ENCODE data around the gene MRPL20. TPM values are rescaled to one million over a fixed set of nuclear protein-coding genes. Genes with fewer than 3 reads are reported as not detected.

The MRPL20 gene
- total and polyA plus RNA-seq, 9 of the 15 experiments (the other 6 are each of a cell fraction or from before 2014, with no cell fraction given): 180 to 671 (median 229) TPM

DNA sequence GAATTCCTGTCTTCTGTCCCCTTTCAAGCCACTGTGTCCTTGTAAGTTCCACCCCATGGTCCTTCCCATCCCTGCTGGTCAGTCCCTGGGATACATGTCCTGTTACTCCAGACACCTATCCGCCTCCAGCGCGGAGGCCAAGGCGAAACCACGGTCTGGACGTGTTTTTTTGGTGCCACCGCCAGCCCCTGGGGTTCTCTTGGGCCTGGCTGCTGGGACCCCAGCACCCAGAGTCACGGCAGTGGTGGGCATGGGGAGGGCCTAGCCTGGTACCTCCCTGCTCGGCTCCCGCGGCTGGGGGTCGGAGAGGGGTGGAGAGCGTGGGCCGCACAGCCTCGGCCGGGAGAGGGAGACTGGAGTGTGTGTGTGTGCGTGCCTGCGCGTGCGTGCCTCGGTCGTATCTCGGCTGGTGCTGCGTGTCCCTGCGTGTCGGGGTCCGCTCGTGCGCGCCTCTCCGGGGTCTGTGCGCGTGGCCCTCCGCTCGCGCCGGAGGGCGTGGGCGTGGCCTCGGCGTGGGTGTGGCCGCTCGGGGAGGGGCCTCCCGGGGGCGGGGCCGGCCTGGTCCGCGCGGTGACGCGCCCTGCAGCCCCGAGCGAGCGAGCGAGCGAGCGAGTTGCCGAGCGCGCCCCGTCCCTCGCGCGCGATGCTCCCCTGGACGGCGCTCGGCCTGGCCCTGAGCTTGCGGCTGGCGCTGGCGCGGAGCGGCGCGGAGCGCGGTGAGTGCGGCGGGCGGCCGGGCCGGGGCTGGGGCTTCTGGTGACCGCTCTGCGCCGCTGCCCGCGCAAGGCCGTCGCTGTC is 28.2 kb upstream of the MRPL20 start, which contains the start of gene VWA1 (continued):
- TF ChIP-seq E2F1 (CRISPR knock-in tag; IDR thresholded peaks at IDR 0.05): peak; percentile 36; the same call in 1 of the 2 replicates
- no peak for TF ChIP-seq ZNF586 (CRISPR knock-in tag; conservative IDR thresholded peaks at IDR 0.05)
- no peak for TF ChIP-seq TCF7L2 (IDR thresholded peaks at IDR 0.05; ENCODE audit: low read depth, low read length)
- no peak for TF ChIP-seq ZNF184 (CRISPR knock-in tag; IDR thresholded peaks at IDR 0.05)
- peak; percentile 30; the same call in 1 of the 2 replicates for TF ChIP-seq DPF2 (IDR thresholded peaks at IDR 0.05)
- TF ChIP-seq TRIM24 (IDR thresholded peaks at IDR 0.05): no peak
- TF ChIP-seq E2F4 (CRISPR knock-in tag; IDR thresholded peaks at IDR 0.05; ENCODE audit: low read depth): no peak
- TF ChIP-seq PCBP1 (IDR thresholded peaks at IDR 0.05; ENCODE audit: low read depth, low read length, poor library complexity, severe bottlenecking): no peak
- TF ChIP-seq, protein P1, sequence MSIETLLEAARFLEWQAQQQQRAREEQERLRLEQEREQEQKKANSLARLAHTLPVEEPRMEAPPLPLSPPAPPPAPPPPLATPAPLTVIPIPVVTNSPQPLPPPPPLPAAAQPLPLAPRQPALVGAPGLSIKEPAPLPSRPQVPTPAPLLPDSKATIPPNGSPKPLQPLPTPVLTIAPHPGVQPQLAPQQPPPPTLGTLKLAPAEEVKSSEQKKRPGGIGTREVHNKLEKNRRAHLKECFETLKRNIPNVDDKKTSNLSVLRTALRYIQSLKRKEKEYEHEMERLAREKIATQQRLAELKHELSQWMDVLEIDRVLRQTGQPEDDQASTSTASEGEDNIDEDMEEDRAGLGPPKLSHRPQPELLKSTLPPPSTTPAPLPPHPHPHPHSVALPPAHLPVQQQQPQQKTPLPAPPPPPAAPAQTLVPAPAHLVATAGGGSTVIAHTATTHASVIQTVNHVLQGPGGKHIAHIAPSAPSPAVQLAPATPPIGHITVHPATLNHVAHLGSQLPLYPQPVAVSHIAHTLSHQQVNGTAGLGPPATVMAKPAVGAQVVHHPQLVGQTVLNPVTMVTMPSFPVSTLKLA (conservative IDR thresholded peaks at IDR 0.05): peak in 1 of 2 experiments; percentile 50; a peak in 3 of 4 replicates
- TF ChIP-seq SMARCB1 (IDR thresholded peaks at IDR 0.05; ENCODE audit: insufficient read length, low read depth): no peak
- TF ChIP-seq ZNF707 (CRISPR knock-in tag; conservative IDR thresholded peaks at IDR 0.05): no peak
- no peak for TF ChIP-seq EHMT2 (IDR thresholded peaks at IDR 0.05)
- no peak for TF ChIP-seq POLR3G (IDR thresholded peaks at IDR 0.05; ENCODE audit: extremely low read depth, insufficient read length, insufficient replicate concordance)
- no peak for TF ChIP-seq DACH1 (IDR thresholded peaks at IDR 0.05; ENCODE audit: partially characterized antibody)
- TF ChIP-seq ATF1 (CRISPR knock-in tag; IDR thresholded peaks at IDR 0.05): no peak
- peak; percentile 51 for TF ChIP-seq ATF1 (tag; IDR thresholded peaks at IDR 0.05)
- peak; percentile 79 to 84 for TF ChIP-seq NRF1 (conservative IDR thresholded peaks at IDR 0.05 in 1 of 2, IDR thresholded peaks at IDR 0.05 in 1 of 2)
- no peak for TF ChIP-seq TBL1XR1 (IDR thresholded peaks at IDR 0.05; ENCODE audit: low read length in 2 of 2)
- TF ChIP-seq KLF13 (tag; IDR thresholded peaks at IDR 0.05; ENCODE audit: borderline replicate concordance, low read depth): peak; percentile 90
- TF ChIP-seq MYC (IDR thresholded peaks at IDR 0.05; ENCODE audit: low read depth, low read length): peak; percentile 68
- no peak for TF ChIP-seq MYC (CRISPR knock-in tag; IDR thresholded peaks at IDR 0.05; ENCODE audit: borderline replicate concordance, low read depth)
- no peak for TF ChIP-seq FOSL1 (tag; conservative IDR thresholded peaks at IDR 0.05)
- peak; percentile 82; the same call in 1 of the 2 replicates for TF ChIP-seq CBFB (CRISPR knock-in tag; IDR thresholded peaks at IDR 0.05)
- 0 out of 4 replicates have a peak, but pooled peaks of 1 of the 2 experiments have one; percentile 31 for TF ChIP-seq NONO (IDR thresholded peaks at IDR 0.05; ENCODE audit: low read depth in 2 of 2, low read length in 1 of 2)
- 0 out of 2 replicates have a peak, but pooled peaks have one; percentile 37 for TF ChIP-seq CBX1 (IDR thresholded peaks at IDR 0.05; ENCODE audit: low read depth)
- TF ChIP-seq CXXC5 (CRISPR knock-in tag; IDR thresholded peaks at IDR 0.05): peak; percentile 85
